ENCODE measurements around the gene SPRR4. TPM values are rescaled to one million over a fixed set of nuclear protein-coding genes. Genes with fewer than 3 reads are reported as not detected.
A peak's percentile ranks its signal among the peaks of the same experiment; 100 is the strongest.

SPRR4 gene
- total and polyA plus RNA-seq, 10 of the 15 experiments (the other 5 are each of a cell fraction or from before 2014, with no cell fraction given) = not detected

- in situ Hi-C loops (cut with MboI) (no loop called here), intact Hi-C loops (cut with micrococcal nuclease; ENCODE audit: unreplicated experiment) (loop anchor here (10.0 kb wide), 1 partner anchor 263 kb away; no protein-coding TSS in a partner anchor)
- no peak overlapping the region for H3K4me3 ChIP-seq
- ChIA-PET SMC1A (ENCODE audit: uncharacterized antibody, unreplicated experiment) (interaction anchor here (0.9 to 2.7 kb wide), 5 partner anchors 9 to 269 kb away, joined by 3 to 28 read pairs (median 4); partner anchors contain the start of gene SPRR4), RAD21 (ENCODE audit: unreplicated experiment) (interaction anchor here (0.6 to 2.1 kb wide), 6 partner anchors 72 to 327 kb away, joined by 3 to 27 read pairs (median 6); no protein-coding TSS in a partner anchor), CTCF (interaction anchor here (0.7 to 7.6 kb wide), 10 partner anchors 7 to 316 kb away, joined by 3 to 66 read pairs (median 5); partner anchors contain the start of gene SPRR4), POLR2A (interaction anchor here (0.5 kb wide), 1 partner anchor 87 kb away, joined by 3 read pairs; no protein-coding TSS in a partner anchor)
- H3K9me3 ChIP-seq (replicated peaks; ENCODE audit: control insufficient read depth, insufficient read depth, low read length) = no peaks in the 10 kb centered on the region
- WGBS (ENCODE audit: insufficient coverage, insufficient replicate concordance, low lambda C conversion rate, missing lambda C conversion rate) = 5% methylated on average over 7 of the region's 7 CpGs
- H4K20me1 ChIP-seq (ENCODE audit: control insufficient read depth, insufficient read depth) = no peaks in the 10 kb centered on the region
- no peak overlapping the region for H3K4me2 ChIP-seq (ENCODE audit: control insufficient read depth, insufficient read depth)
- BruUV-seq (replicated peaks) = no TSS peak
- no peak overlapping the region for H2AFZ ChIP-seq (ENCODE audit: control insufficient read depth, low read depth, low read length)
- no peak overlapping the region for H3K9ac ChIP-seq (ENCODE audit: control insufficient read depth, insufficient read depth, low read length)
- H3K4me1 ChIP-seq (ENCODE audit: control insufficient read depth, insufficient read depth, low read length) = no peaks in the 10 kb centered on the region
- ATAC-seq = 0 out of 3 replicates have a peak, but pooled peaks have one; percentile 14
- no peaks in the 10 kb centered on the region for H3K79me2 ChIP-seq (ENCODE audit: control insufficient read depth, insufficient read depth, low read length)
- no peak for DNase-seq (ENCODE audit: low read depth, low spot score)
- H3K36me3 ChIP-seq (ENCODE audit: control insufficient read depth in 2 of 2, insufficient read depth in 2 of 2, low read length in 1 of 2) = no peaks in the 10 kb centered on the region
- peaks cover 0 to 2% of the 10 kb centered on the region in 2 experiments; a peak in 1 of 4 replicates for H3K27me3 ChIP-seq (replicated peaks in 1 of 2; ENCODE audit: control insufficient read depth in 2 of 2, insufficient read depth in 2 of 2, low read length in 1 of 2)
- no peak overlapping the region for H3K27ac ChIP-seq (ENCODE audit: control insufficient read depth, insufficient read depth)
- FAIRE-seq = no peak
- TF ChIP-seq DPF2 (IDR thresholded peaks at IDR 0.05) (no peak), BACH1 (IDR thresholded peaks at IDR 0.05; ENCODE audit: borderline replicate concordance) (no peak), NFYA (IDR thresholded peaks at IDR 0.05; ENCODE audit: borderline replicate concordance, low read depth, low read length) (no peak), MEF2A (IDR thresholded peaks at IDR 0.05; ENCODE audit: insufficient read depth, low read depth, low read length) (no peak), ZBTB11 (CRISPR knock-in tag; IDR thresholded peaks at IDR 0.05) (no peak), SP1 (IDR thresholded peaks at IDR 0.05; ENCODE audit: low read depth, low read length) (no peak), FOXM1 (IDR thresholded peaks at IDR 0.05; ENCODE audit: low read depth, low read length) (no peak), HDGF (IDR thresholded peaks at IDR 0.05) (no peak), ZSCAN29 (IDR thresholded peaks at IDR 0.05) (no peak), E2F8 (IDR thresholded peaks at IDR 0.05; ENCODE audit: low read depth, partially characterized antibody) (no peak), NR2C1 (IDR thresholded peaks at IDR 0.05) (no peak)
- TF ChIP-seq, protein P1, sequence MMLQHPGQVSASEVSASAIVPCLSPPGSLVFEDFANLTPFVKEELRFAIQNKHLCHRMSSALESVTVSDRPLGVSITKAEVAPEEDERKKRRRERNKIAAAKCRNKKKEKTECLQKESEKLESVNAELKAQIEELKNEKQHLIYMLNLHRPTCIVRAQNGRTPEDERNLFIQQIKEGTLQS (IDR thresholded peaks at IDR 0.05; ENCODE audit: borderline replicate concordance, extremely low read depth, low read depth, low read length) = no peak
- TF ChIP-seq, protein P2, sequence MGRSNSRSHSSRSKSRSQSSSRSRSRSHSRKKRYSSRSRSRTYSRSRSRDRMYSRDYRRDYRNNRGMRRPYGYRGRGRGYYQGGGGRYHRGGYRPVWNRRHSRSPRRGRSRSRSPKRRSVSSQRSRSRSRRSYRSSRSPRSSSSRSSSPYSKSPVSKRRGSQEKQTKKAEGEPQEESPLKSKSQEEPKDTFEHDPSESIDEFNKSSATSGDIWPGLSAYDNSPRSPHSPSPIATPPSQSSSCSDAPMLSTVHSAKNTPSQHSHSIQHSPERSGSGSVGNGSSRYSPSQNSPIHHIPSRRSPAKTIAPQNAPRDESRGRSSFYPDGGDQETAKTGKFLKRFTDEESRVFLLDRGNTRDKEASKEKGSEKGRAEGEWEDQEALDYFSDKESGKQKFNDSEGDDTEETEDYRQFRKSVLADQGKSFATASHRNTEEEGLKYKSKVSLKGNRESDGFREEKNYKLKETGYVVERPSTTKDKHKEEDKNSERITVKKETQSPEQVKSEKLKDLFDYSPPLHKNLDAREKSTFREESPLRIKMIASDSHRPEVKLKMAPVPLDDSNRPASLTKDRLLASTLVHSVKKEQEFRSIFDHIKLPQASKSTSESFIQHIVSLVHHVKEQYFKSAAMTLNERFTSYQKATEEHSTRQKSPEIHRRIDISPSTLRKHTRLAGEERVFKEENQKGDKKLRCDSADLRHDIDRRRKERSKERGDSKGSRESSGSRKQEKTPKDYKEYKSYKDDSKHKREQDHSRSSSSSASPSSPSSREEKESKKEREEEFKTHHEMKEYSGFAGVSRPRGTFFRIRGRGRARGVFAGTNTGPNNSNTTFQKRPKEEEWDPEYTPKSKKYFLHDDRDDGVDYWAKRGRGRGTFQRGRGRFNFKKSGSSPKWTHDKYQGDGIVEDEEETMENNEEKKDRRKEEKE (IDR thresholded peaks at IDR 0.05) = no peak
Observed at GRCh38 chr1:152961226-152961891, 9.1 kb upstream of the SPRR4 start.

Data from GM12878 (cell line).